Body of pancreas (tissue), 4 donors: ENCODE data around the gene TEX26. TPM values are rescaled to one million over a fixed set of nuclear protein-coding genes. Genes with fewer than 3 reads are reported as not detected.

Experiments
- ATAC-seq: fragments of 150-250 bp; one replicate; pipeline ENCODE4 v1.9.1; 2016
- DNase-seq, 4 donors: peaks; one replicate each; pipeline ENCODE4 v3.0.0-alpha.2; 2019
- H3K27ac ChIP-seq, 4 donors: fragments of 200-600 bp; sonication (generic); 1 replicate in 3 of 4; 2 replicates in 1 of 4; pipeline versions ENCODE4 v1.5.1 to v1.6.1; 2016 to 2019; ENCODE audit warnings: mild to moderate bottlenecking in 1 of 4, mixed read lengths in 1 of 4, moderate library complexity in 1 of 4
- H3K27me3 ChIP-seq, 2 donors: fragments of 200-600 bp; sonication (generic); one replicate each; pipeline ENCODE4 v1.6.0; 2016; ENCODE audit warnings: mild to moderate bottlenecking in 1 of 2
- H3K36me3 ChIP-seq, 2 donors: fragments of 200-600 bp; sonication (generic); replicated peaks in 1 of 2; 2 replicates each; pipeline ENCODE4 v1.5.1; 2016; ENCODE audit warnings: low read depth in 2 of 2; ENCODE audit not compliant: insufficient read depth in 1 of 2
- H3K4me1 ChIP-seq: fragments of 200-600 bp; sonication (generic); one replicate; pipeline ENCODE4 v1.6.0; 2016
- H3K4me3 ChIP-seq, 2 donors: fragments of 200-600 bp; sonication (generic); 1 replicate in 1 of 2; 2 replicates in 1 of 2; pipeline ENCODE4 v1.5.1; 2016 to 2019
- H3K9me3 ChIP-seq, 3 donors: fragments of 200-600 bp; sonication (generic); 1 replicate in 2 of 3; 2 replicates in 1 of 3; pipeline ENCODE4 v1.5.1; 2016
- POLR2A ChIP-seq, 3 donors: fragments of 450-650 bp; IDR thresholded peaks; one replicate each; pipeline ENCODE4 v1.6.1; 2016; ENCODE audit warnings: antibody characterized with exemption in 3 of 3, mild to moderate bottlenecking in 2 of 3
- WGBS, 2 donors: methylation state at CpG; one replicate each; pipeline ENCODE4 v1.1.5; 2017; 5-methylcytosine and 5-hydroxymethylcytosine counted together
- intact Hi-C: fragments of 100-400 bp; cut with DNase I; formaldehyde crosslinking; loops from one replicate; pipeline ENCODE4 v1.15.1; 2023
- total RNA-seq, 2 donors: library from RNA; depleted of rRNA; stranded (reverse); fragments of >200 nt; gene quantifications; one replicate each; pipeline ENCODE4 v1.1.0, GENCODE V29; 2016
- TF ChIP-seq, protein P1 (sequence below), 7 experiments: fragments of 450-650 bp in 4 of 7; fragments of 200-600 bp in 3 of 7; sonication (generic) in 3 of 7; IDR thresholded peaks; one replicate each; pipeline ENCODE4 v1.5.1; 2016 to 2019; ENCODE audit warnings: antibody characterized with exemption in 7 of 7

Gene TEX26
- total RNA-seq, 2 donors from 2014 or later, result not detected

DNA sequence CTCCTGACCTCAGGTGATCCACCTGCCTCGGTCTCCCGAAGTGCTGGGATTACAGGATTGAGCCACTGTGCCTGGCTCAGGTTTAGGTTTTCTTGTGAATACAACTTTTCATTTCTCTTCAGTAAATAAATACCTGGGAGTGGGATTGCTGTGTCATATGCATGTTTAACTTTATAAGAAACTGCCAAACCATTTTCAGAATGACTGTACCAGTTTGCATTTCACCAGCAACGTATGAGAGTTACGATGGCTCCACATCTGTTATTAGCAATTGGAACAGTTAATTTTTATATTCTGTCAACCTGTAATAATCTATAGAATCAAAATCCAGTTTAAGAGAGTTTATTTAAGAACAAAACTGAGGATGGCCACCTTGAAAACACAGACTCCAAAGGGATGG, 52.2 kb downstream of the TEX26 start:
- no peak for TF ChIP-seq POLR2A (IDR thresholded peaks at IDR 0.05)
- TF ChIP-seq, protein P1, sequence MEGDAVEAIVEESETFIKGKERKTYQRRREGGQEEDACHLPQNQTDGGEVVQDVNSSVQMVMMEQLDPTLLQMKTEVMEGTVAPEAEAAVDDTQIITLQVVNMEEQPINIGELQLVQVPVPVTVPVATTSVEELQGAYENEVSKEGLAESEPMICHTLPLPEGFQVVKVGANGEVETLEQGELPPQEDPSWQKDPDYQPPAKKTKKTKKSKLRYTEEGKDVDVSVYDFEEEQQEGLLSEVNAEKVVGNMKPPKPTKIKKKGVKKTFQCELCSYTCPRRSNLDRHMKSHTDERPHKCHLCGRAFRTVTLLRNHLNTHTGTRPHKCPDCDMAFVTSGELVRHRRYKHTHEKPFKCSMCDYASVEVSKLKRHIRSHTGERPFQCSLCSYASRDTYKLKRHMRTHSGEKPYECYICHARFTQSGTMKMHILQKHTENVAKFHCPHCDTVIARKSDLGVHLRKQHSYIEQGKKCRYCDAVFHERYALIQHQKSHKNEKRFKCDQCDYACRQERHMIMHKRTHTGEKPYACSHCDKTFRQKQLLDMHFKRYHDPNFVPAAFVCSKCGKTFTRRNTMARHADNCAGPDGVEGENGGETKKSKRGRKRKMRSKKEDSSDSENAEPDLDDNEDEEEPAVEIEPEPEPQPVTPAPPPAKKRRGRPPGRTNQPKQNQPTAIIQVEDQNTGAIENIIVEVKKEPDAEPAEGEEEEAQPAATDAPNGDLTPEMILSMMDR (IDR thresholded peaks at IDR 0.05), result no peak
- ATAC-seq (no peak), DNase-seq (no peak)
- Histone ChIP-seq H3K36me3 (no peaks in the 10 kb centered on the region), H3K27ac (no peak overlapping the region), H3K4me1 (no peaks in the 10 kb centered on the region), H3K27me3 (no peaks in the 10 kb centered on the region), H3K4me3 (no peak overlapping the region), H3K9me3 (no peaks in the 10 kb centered on the region)
- 84% methylated on average over 4 of the region's 4 CpGs for WGBS, 2 donors
- intact Hi-C loops, result no loop called here

DNA sequence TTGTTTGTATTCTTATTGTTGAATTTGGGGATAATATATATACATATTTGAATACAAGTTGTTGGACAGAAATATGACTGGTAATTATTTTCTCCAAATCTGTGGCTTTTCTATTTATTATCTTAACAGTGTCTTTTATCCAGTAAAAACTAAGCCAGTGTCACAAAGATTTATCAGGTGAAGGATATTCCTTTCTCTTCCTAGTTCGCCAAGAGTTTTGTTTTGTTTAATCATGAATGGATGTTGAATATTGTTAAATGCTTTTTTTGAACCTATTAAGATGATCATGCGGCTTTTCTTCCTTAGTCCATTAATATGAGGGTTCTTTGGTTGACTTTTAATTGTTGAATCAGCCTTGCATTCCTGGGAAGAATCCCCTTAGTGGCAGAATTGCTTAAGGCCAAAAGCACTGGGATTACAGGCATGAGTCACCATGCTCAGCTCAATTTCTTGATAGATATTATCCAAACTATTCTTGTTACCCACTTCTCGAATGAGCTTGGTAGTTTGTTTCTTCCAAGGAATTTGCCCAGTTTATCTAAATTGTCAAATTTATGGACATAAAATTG, 53.3 kb downstream of the TEX26 start:
- Histone ChIP-seq H3K36me3 (no peaks in the 10 kb centered on the region), H3K9me3 (no peaks in the 10 kb centered on the region), H3K27ac (no peak overlapping the region), H3K27me3 (no peaks in the 10 kb centered on the region), H3K4me3 (no peak overlapping the region), H3K4me1 (no peaks in the 10 kb centered on the region)
- no peak for ATAC-seq
- WGBS, 2 donors, result 65 to 75% methylated on average over 3 of the region's 3 CpGs
- intact Hi-C loops, result no loop called here
- DNase-seq, result no peak
- TF ChIP-seq, protein P1 (IDR thresholded peaks at IDR 0.05), result no peak
- no peak for TF ChIP-seq POLR2A (IDR thresholded peaks at IDR 0.05)

DNA sequence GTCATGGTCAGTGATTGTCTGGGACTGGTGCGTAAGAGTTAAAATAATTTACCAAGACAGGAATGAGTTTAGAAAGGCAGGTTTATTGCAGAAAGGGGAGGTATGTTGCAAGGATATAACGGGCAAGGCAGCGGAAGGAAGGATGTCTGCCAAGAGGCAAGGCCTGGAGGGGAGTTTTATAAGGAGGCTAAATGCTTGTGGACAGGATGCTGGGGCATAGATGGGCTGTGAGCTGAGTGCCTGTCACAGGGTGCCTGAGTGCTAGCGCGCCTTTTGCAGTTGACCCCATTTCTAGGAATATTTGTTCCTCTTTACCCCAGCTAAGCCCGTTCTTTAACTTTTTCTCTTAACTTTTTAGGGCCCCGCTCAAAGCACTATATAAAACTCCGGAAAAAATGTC, 58.7 kb downstream of the TEX26 start:
- Histone ChIP-seq H3K4me1 (no peaks in the 10 kb centered on the region), H3K36me3 (no peaks in the 10 kb centered on the region), H3K9me3 (no peaks in the 10 kb centered on the region), H3K27ac (no peak overlapping the region), H3K4me3 (no peak overlapping the region), H3K27me3 (no peaks in the 10 kb centered on the region)
- ATAC-seq (no peak), DNase-seq (no peak)
- 81 to 88% methylated on average over 8 of the region's 8 CpGs for WGBS, 2 donors
- TF ChIP-seq POLR2A (IDR thresholded peaks at IDR 0.05), result no peak
- TF ChIP-seq, protein P1 (IDR thresholded peaks at IDR 0.05), result no peak
- intact Hi-C loops, result no loop called here

DNA sequence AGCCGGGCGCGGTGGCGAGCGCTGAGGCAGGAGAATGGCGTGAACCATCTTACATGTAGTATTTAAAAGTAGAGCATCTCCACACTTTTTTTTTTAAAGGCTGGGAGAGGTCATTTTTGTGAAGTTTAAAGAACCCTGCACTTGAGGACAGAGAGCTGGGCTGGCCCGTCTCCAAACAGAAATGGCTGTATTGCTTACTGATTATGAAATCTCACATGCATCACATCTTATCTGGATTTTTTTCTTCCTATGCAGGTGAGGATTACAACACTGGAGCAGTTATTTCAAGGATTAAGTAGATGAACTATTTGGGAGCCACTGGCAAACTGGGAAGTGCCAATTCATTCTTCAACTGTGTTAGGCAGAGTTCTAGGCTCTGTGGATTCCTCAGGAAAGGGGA, 59.5 kb downstream of the TEX26 start:
- no peak overlapping the region for H3K27ac ChIP-seq
- intact Hi-C loops, result no loop called here
- no peaks in the 10 kb centered on the region for H3K27me3 ChIP-seq
- no peak for ATAC-seq
- no peak for TF ChIP-seq POLR2A (IDR thresholded peaks at IDR 0.05)
- TF ChIP-seq, protein P1 (IDR thresholded peaks at IDR 0.05), result no peak
- no peaks in the 10 kb centered on the region for H3K36me3 ChIP-seq
- H3K4me1 ChIP-seq, result no peaks in the 10 kb centered on the region
- H3K4me3 ChIP-seq, result no peak overlapping the region
- WGBS, 2 donors, result 85 to 90% methylated on average over 7 of the region's 7 CpGs
- no peak for DNase-seq
- no peaks in the 10 kb centered on the region for H3K9me3 ChIP-seq

DNA sequence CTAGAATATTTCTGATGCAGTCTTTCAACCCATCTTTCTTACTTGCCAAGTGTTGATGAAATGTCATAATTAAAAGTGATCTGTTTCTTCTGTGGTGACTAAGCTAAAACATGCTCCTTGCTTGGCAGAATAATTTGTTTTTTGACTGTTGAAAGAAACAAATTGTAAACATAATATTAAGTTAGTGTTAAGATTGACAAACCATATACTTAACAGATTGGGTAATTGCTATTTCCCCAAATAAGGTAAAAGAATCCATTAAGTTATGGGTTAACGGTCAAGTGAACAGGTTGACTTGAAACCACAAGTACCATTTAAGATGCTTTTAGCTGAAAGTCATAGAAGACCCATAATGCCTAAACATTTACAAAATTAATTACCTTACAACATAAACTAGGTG, 62.9 kb downstream of the TEX26 start:
- no peaks in the 10 kb centered on the region for H3K9me3 ChIP-seq
- no peaks in the 10 kb centered on the region for H3K27me3 ChIP-seq
- no peak overlapping the region for H3K27ac ChIP-seq
- WGBS, 2 donors, result 80 to 88% methylated on average over 1 of the region's 1 CpG
- no peak overlapping the region for H3K4me3 ChIP-seq
- intact Hi-C loops, result no loop called here
- DNase-seq (no peak), ATAC-seq (no peak)
- TF ChIP-seq, protein P1 (IDR thresholded peaks at IDR 0.05), result no peak
- no peak for TF ChIP-seq POLR2A (IDR thresholded peaks at IDR 0.05)
- H3K36me3 ChIP-seq, result no peaks in the 10 kb centered on the region
- H3K4me1 ChIP-seq, result no peaks in the 10 kb centered on the region
